K562 (cell line): ENCODE measurements around the gene IFITM2.

Source experiments
- ATF7 ChIP-seq: fragments of 450-650 bp; IDR thresholded peaks from 2 replicates; pipeline ENCODE4 v1.7.1; 2014; ENCODE audit warnings: mild to moderate bottlenecking, moderate library complexity
- EZH2 ChIP-seq: IDR thresholded peaks from 2 replicates; pipeline ENCODE4 v1.6.1; 2012; ENCODE audit warnings: low read depth, mild to moderate bottlenecking, inconsistent platforms, low read length, borderline replicate concordance
- HMGN3 ChIP-seq: IDR thresholded peaks from 2 replicates; pipeline ENCODE4 v1.6.1; 2011; ENCODE audit warnings: borderline replicate concordance, low read depth, mild to moderate bottlenecking, mixed read lengths, low read length; ENCODE audit not compliant: insufficient read length; ENCODE audit errors: extremely low read depth
- LEF1 ChIP-seq: fragments of 450-650 bp; IDR thresholded peaks from 2 replicates; pipeline ENCODE4 v1.6.1; 2016; ENCODE audit warnings: mild to moderate bottlenecking
- MXI1 ChIP-seq: IDR thresholded peaks from 2 replicates; pipeline ENCODE4 v1.6.1; 2011; ENCODE audit warnings: low read depth, mild to moderate bottlenecking, improper control_type of control experiment, low read length
- NFE2L1 ChIP-seq: fragments of 450-650 bp; IDR thresholded peaks from 2 replicates; pipeline ENCODE4 v1.6.1; 2016; ENCODE audit warnings: missing genetic modification characterization, low read depth, mild to moderate bottlenecking, missing compliant biosample characterization, moderate library complexity, borderline replicate concordance
- PTTG1 ChIP-seq: fragments of 450-650 bp; IDR thresholded peaks from 2 replicates; pipeline ENCODE4 v1.6.1; 2016; ENCODE audit warnings: low read depth, mild to moderate bottlenecking, missing genetic modification characterization, missing compliant biosample characterization
- ZFX ChIP-seq: sonication (generic); formaldehyde crosslinking; IDR thresholded peaks from 2 replicates; pipeline ENCODE4 v1.8.0; 2022; ENCODE audit warnings: mild to moderate bottlenecking, missing genetic modification reagents, moderate library complexity
- TF ChIP-seq, protein P1 (sequence below): fragments of 250-450 bp; sonication (Bioruptor Pico); IDR thresholded peaks from 2 replicates; pipeline ENCODE4 v1.5.0; 2020; ENCODE audit warnings: mild to moderate bottlenecking, borderline replicate concordance
- TF ChIP-seq, protein P2 (sequence below), 3 experiments: IDR thresholded peaks in 2 of 3; conservative IDR thresholded peaks in 1 of 3; 2 replicates each; pipeline ENCODE4 v1.5.1; 2011 to 2012; ENCODE audit warnings: low read length in 3 of 3, mild to moderate bottlenecking in 3 of 3, control low read depth in 2 of 3, improper control_type of control experiment in 1 of 3, inconsistent platforms in 1 of 3, low read depth in 1 of 3, mixed read lengths in 1 of 3, moderate library complexity in 1 of 3; ENCODE audit not compliant: insufficient read depth in 2 of 3
- TF ChIP-seq, protein P3 (sequence below), 2 experiments: fragments of 450-650 bp in 1 of 2; sonication (generic) in 1 of 2; formaldehyde crosslinking; conservative IDR thresholded peaks; 2 replicates each; pipeline versions ENCODE4 v1.4.0 to v1.8.1; 2020 to 2022; ENCODE audit warnings: mild to moderate bottlenecking in 1 of 2, missing genetic modification reagents in 1 of 2
- TF ChIP-seq, protein P4 (sequence below): sonication (generic); formaldehyde crosslinking; IDR thresholded peaks from 2 replicates; pipeline ENCODE4 v1.8.1; 2023; ENCODE audit warnings: mild to moderate bottlenecking, missing genetic modification reagents

DNA sequence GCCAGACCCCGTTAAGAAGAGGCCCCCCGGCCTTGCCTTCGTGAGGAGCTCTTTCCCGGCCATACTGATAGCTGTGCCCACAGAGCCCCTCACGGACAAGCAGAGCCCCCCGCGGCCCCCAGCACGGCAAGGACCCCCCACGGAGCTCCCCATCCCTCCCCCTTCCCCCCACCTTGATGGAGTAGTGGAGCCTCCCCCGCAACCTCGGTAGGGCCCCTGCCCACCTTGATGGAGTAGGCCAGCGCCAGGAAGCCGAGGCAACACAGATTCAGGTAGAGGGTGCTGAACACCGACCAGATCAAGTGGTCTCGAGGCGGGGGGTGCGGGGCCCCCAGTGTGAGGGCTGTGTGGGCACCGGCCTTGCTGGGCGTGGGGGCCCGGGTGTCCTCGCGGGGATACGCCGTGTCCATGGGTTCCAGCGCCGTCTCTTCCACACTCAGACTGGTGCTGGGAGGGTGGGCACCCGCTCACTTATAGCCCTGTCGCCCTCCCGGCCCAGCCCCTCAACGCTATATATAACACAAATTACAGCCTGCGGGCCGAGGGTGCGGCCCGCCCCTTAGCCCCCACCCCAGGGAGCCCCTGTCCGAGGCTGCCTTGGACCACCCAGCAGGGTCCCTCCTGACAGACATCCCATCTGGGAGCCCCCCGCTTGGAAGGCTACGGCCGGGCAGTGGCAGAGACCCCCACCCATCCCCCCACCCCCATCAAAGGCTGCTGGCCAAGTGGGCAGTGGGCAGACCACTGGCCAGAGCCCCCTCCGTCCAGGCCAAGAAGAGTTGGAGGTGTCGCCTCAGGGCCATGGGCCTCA is 8.3 kb upstream of the IFITM2 start, which contains the start of gene IFITM5:
- TF ChIP-seq, protein P1, sequence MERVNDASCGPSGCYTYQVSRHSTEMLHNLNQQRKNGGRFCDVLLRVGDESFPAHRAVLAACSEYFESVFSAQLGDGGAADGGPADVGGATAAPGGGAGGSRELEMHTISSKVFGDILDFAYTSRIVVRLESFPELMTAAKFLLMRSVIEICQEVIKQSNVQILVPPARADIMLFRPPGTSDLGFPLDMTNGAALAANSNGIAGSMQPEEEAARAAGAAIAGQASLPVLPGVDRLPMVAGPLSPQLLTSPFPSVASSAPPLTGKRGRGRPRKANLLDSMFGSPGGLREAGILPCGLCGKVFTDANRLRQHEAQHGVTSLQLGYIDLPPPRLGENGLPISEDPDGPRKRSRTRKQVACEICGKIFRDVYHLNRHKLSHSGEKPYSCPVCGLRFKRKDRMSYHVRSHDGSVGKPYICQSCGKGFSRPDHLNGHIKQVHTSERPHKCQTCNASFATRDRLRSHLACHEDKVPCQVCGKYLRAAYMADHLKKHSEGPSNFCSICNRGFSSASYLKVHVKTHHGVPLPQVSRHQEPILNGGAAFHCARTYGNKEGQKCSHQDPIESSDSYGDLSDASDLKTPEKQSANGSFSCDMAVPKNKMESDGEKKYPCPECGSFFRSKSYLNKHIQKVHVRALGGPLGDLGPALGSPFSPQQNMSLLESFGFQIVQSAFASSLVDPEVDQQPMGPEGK (CRISPR knock-in tag): no peak
- TF ChIP-seq, protein P2, sequence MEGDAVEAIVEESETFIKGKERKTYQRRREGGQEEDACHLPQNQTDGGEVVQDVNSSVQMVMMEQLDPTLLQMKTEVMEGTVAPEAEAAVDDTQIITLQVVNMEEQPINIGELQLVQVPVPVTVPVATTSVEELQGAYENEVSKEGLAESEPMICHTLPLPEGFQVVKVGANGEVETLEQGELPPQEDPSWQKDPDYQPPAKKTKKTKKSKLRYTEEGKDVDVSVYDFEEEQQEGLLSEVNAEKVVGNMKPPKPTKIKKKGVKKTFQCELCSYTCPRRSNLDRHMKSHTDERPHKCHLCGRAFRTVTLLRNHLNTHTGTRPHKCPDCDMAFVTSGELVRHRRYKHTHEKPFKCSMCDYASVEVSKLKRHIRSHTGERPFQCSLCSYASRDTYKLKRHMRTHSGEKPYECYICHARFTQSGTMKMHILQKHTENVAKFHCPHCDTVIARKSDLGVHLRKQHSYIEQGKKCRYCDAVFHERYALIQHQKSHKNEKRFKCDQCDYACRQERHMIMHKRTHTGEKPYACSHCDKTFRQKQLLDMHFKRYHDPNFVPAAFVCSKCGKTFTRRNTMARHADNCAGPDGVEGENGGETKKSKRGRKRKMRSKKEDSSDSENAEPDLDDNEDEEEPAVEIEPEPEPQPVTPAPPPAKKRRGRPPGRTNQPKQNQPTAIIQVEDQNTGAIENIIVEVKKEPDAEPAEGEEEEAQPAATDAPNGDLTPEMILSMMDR (IDR thresholded peaks at IDR 0.05 in 2 of 3, conservative IDR thresholded peaks at IDR 0.05 in 1 of 3; ENCODE audit: insufficient read depth in 2 of 3, low read depth in 1 of 3, low read length in 3 of 3): no peak
- TF ChIP-seq MXI1 (no peak), NFE2L1 (no peak), HMGN3 (no peak), ATF7 (no peak), EZH2 (no peak), LEF1 (no peak), PTTG1 (tag) (no peak), ZFX (CRISPR knock-in tag) (no peak)
- TF ChIP-seq, protein P3, sequence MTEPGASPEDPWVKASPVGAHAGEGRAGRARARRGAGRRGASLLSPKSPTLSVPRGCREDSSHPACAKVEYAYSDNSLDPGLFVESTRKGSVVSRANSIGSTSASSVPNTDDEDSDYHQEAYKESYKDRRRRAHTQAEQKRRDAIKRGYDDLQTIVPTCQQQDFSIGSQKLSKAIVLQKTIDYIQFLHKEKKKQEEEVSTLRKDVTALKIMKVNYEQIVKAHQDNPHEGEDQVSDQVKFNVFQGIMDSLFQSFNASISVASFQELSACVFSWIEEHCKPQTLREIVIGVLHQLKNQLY (CRISPR knock-in tag; conservative IDR thresholded peaks at IDR 0.05): no peak
- TF ChIP-seq, protein P4, sequence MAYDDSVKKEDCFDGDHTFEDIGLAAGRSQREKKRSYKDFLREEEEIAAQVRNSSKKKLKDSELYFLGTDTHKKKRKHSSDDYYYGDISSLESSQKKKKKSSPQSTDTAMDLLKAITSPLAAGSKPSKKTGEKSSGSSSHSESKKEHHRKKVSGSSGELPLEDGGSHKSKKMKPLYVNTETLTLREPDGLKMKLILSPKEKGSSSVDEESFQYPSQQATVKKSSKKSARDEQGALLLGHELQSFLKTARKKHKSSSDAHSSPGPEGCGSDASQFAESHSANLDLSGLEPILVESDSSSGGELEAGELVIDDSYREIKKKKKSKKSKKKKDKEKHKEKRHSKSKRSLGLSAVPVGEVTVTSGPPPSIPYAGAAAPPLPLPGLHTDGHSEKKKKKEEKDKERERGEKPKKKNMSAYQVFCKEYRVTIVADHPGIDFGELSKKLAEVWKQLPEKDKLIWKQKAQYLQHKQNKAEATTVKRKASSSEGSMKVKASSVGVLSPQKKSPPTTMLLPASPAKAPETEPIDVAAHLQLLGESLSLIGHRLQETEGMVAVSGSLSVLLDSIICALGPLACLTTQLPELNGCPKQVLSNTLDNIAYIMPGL (CRISPR knock-in tag): no peak
